IMR-90 (cell line): ENCODE results near the gene BRCA2. TPM values are rescaled to one million over a fixed set of nuclear protein-coding genes. Genes with fewer than 3 reads are reported as not detected.

Experiments
- ATAC-seq: fragments of 200-7000 bp; cut with Tn5 transposase; 2 replicates; pipeline ENCODE4 v1.9.1; 2020; ENCODE audit warnings: low read depth, mild to moderate bottlenecking, moderate library complexity
- BruUV-seq: library from RNA; stranded (reverse); fragments of 400-500 nt; replicated peaks from 2 replicates; lab custom pipeline; 2021; lab: Mats Ljungman, UMichigan
- CTCF ChIA-PET: fragments of 300-600 bp; formaldehyde crosslinking; extraction: SDS; loops from one replicate; lab custom pipeline; 2021; ENCODE audit warnings: antibody characterized with exemption; lab: Yijun Ruan, JAX
- POLR2A ChIA-PET: fragments of 300-600 bp; sonication (Branson Sonifier 250); formaldehyde crosslinking; loops from one replicate; lab custom pipeline; 2022; ENCODE audit warnings: antibody characterized with exemption; ENCODE audit not compliant: unreplicated experiment; lab: Charles Lee
- DNase-seq: peaks from one replicate; pipeline ENCODE4 v3.0.0; 2013
- H2AFZ ChIP-seq: replicated peaks from 2 replicates; pipeline ENCODE3; 2013; ENCODE audit warnings: low read length, mild to moderate bottlenecking; ENCODE audit not compliant: poor library complexity
- H2AK5ac ChIP-seq: 2 replicates; pipeline ENCODE4 v1.6.1; 2013; ENCODE audit warnings: low read depth, low read length, inconsistent platforms
- H2AK9ac ChIP-seq: replicated peaks from 2 replicates; pipeline ENCODE3; 2013; ENCODE audit warnings: mild to moderate bottlenecking, low read depth, low read length, moderate library complexity; ENCODE audit not compliant: poor library complexity
- H2BK120ac ChIP-seq: 2 replicates; pipeline ENCODE4 v1.6.1; 2013; ENCODE audit warnings: low read depth, low read length, inconsistent platforms
- H2BK15ac ChIP-seq: 3 replicates; pipeline ENCODE4 v1.6.1; 2013; ENCODE audit warnings: low read depth, low read length, inconsistent platforms
- H2BK20ac ChIP-seq: 2 replicates; pipeline ENCODE4 v1.6.1; 2013; ENCODE audit warnings: low read depth, mild to moderate bottlenecking, inconsistent platforms, low read length, moderate library complexity
- H2BK5ac ChIP-seq: 2 replicates; pipeline ENCODE4 v1.6.1; 2013; ENCODE audit warnings: mild to moderate bottlenecking, low read depth, low read length, inconsistent platforms; ENCODE audit not compliant: poor library complexity, severe bottlenecking
- H3K14ac ChIP-seq: replicated peaks from 2 replicates; pipeline ENCODE4 v1.6.1; 2013; ENCODE audit warnings: low read depth, low read length, inconsistent platforms
- H3K18ac ChIP-seq: 2 replicates; pipeline ENCODE4 v1.6.1; 2013; ENCODE audit warnings: low read depth, low read length, control low read depth
- H3K23ac ChIP-seq: 2 replicates; pipeline ENCODE4 v1.6.1; 2013; ENCODE audit warnings: low read depth, low read length, inconsistent platforms
- H3K27ac ChIP-seq: 2 replicates; pipeline ENCODE4 v1.5.1; 2013; ENCODE audit warnings: mild to moderate bottlenecking, control low read depth, low read length; ENCODE audit not compliant: insufficient read depth
- H3K27me3 ChIP-seq: 2 replicates; pipeline ENCODE4 v1.6.1; 2013; ENCODE audit warnings: low read length; ENCODE audit not compliant: control insufficient read depth, insufficient read depth
- H3K36me3 ChIP-seq: 2 replicates; pipeline ENCODE4 v1.6.1; 2013; ENCODE audit warnings: low read length, mixed read lengths; ENCODE audit not compliant: control insufficient read depth, insufficient read depth
- H3K4ac ChIP-seq: 2 replicates; pipeline ENCODE4 v1.6.1; 2013; ENCODE audit warnings: low read depth, low read length, inconsistent platforms
- H3K4me1 ChIP-seq: 2 replicates; pipeline ENCODE4 v1.6.1; 2013; ENCODE audit warnings: low read length, mixed read lengths; ENCODE audit not compliant: control insufficient read depth, insufficient read depth
- H3K4me2 ChIP-seq: 2 replicates; pipeline ENCODE4 v1.6.1; 2013; ENCODE audit warnings: low read depth, mild to moderate bottlenecking, control low read depth, low read length, moderate library complexity
- H3K4me3 ChIP-seq: 2 replicates; pipeline ENCODE4 v1.5.1; 2013; ENCODE audit warnings: low read depth, mild to moderate bottlenecking, control low read depth, low read length, moderate library complexity; ENCODE audit not compliant: insufficient read depth
- H3K56ac ChIP-seq: 2 replicates; pipeline ENCODE4 v1.6.1; 2013; ENCODE audit warnings: low read length, inconsistent platforms; ENCODE audit not compliant: insufficient read depth; ENCODE audit errors: extremely low read depth
- H3K79me1 ChIP-seq, 2 experiments: 2 replicates each; pipeline ENCODE4 v1.6.1; 2013; ENCODE audit warnings: low read length in 2 of 2, inconsistent platforms in 1 of 2, low read depth in 1 of 2
- H3K9ac ChIP-seq: 2 replicates; pipeline ENCODE4 v1.6.1; 2013; ENCODE audit warnings: low read depth, low read length, control low read depth
- H3K9me1 ChIP-seq: 2 replicates; pipeline ENCODE4 v1.6.1; 2013; ENCODE audit warnings: low read length, inconsistent platforms; ENCODE audit not compliant: insufficient read depth
- H3K9me3 ChIP-seq: 2 replicates; pipeline ENCODE4 v1.6.1; 2013; ENCODE audit warnings: low read length; ENCODE audit not compliant: control insufficient read depth, insufficient read depth
- H4K20me1 ChIP-seq: 2 replicates; pipeline ENCODE4 v1.6.1; 2013; ENCODE audit warnings: low read length, inconsistent platforms; ENCODE audit not compliant: insufficient read depth
- H4K5ac ChIP-seq: 2 replicates; pipeline ENCODE4 v1.6.1; 2013; ENCODE audit warnings: mild to moderate bottlenecking, low read depth, low read length, control low read depth
- H4K8ac ChIP-seq, 2 experiments: 2 replicates each; pipeline ENCODE4 v1.6.1; 2013; ENCODE audit warnings: low read depth in 2 of 2, low read length in 2 of 2, control low read depth in 1 of 2, inconsistent platforms in 1 of 2
- H4K91ac ChIP-seq: 2 replicates; pipeline ENCODE4 v1.6.1; 2013; ENCODE audit warnings: low read depth, low read length, inconsistent platforms; ENCODE audit not compliant: insufficient read depth
- BHLHE40 ChIP-seq: fragments of 150-350 bp; IDR thresholded peaks from 2 replicates; pipeline ENCODE4 v1.6.1; 2016; ENCODE audit warnings: mild to moderate bottlenecking, low read depth, low read length
- CEBPB ChIP-seq: IDR thresholded peaks from 2 replicates; pipeline ENCODE4 v1.6.1; 2012; ENCODE audit warnings: low read depth, low read length, improper control_type of control experiment
- CHD1 ChIP-seq: IDR thresholded peaks from 2 replicates; pipeline ENCODE4 v1.6.1; 2012; ENCODE audit warnings: low read depth, low read length, improper control_type of control experiment
- FOS ChIP-seq: fragments of 150-350 bp; IDR thresholded peaks from 2 replicates; pipeline ENCODE4 v1.6.1; 2016; ENCODE audit warnings: low read depth, low read length
- MAFK ChIP-seq: IDR thresholded peaks from 2 replicates; pipeline ENCODE4 v1.6.1; 2012; ENCODE audit warnings: low read depth, low read length, improper control_type of control experiment
- MAZ ChIP-seq: IDR thresholded peaks from 2 replicates; pipeline ENCODE4 v1.6.1; 2012; ENCODE audit warnings: low read depth, mild to moderate bottlenecking, low read length, improper control_type of control experiment, moderate library complexity, borderline replicate concordance
- MXI1 ChIP-seq: IDR thresholded peaks from 2 replicates; pipeline ENCODE4 v1.6.1; 2012; ENCODE audit warnings: low read depth, mild to moderate bottlenecking, low read length, moderate library complexity, borderline replicate concordance
- NFE2L2 ChIP-seq: fragments of 150-350 bp; IDR thresholded peaks from 2 replicates; pipeline ENCODE4 v1.6.1; 2016; ENCODE audit warnings: low read depth, mild to moderate bottlenecking, low read length
- POLR2A ChIP-seq: IDR thresholded peaks from 2 replicates; pipeline ENCODE4 v1.6.1; 2012; ENCODE audit warnings: mild to moderate bottlenecking, low read depth, low read length
- RAD21 ChIP-seq: IDR thresholded peaks from 2 replicates; pipeline ENCODE4 v1.6.1; 2012; ENCODE audit warnings: low read length, improper control_type of control experiment
- RCOR1 ChIP-seq: IDR thresholded peaks from 2 replicates; pipeline ENCODE4 v1.6.1; 2012; ENCODE audit warnings: mild to moderate bottlenecking, low read length, improper control_type of control experiment; ENCODE audit not compliant: insufficient replicate concordance
- RFX5 ChIP-seq: IDR thresholded peaks from 2 replicates; pipeline ENCODE4 v1.8.0; 2012; ENCODE audit warnings: low read depth, mild to moderate bottlenecking, low read length, moderate library complexity
- SMC3 ChIP-seq: fragments of 150-350 bp; IDR thresholded peaks from 2 replicates; pipeline ENCODE4 v1.6.1; 2016; ENCODE audit warnings: low read depth, mild to moderate bottlenecking, antibody characterized with exemption, low read length, moderate library complexity
- WGBS, 2 experiments: methylation state at CpG; one replicate each; pipeline versions ENCODE4 v1.1.5 to v1.1.7; 2013; ENCODE audit warnings: missing lambda C conversion rate in 2 of 2; ENCODE audit not compliant: insufficient read length in 1 of 2; ENCODE audit errors: extremely low coverage in 2 of 2; 5-methylcytosine and 5-hydroxymethylcytosine counted together
- dilution Hi-C: fragments of 300-500 bp; cut with HindIII; formaldehyde crosslinking; loops from one replicate; pipeline ENCODE4 v1.14.3; 2018; ENCODE audit warnings: low sequenced_read_pairs; ENCODE audit not compliant: unreplicated experiment
- in situ Hi-C: fragments of 300-500 bp; cut with MboI; formaldehyde crosslinking; loops from 3 replicates; pipeline ENCODE4 v1.14.3; 2019; ENCODE audit warnings: low sequenced_read_pairs, inconsistent platforms, mixed read lengths
- intact Hi-C: fragments of 100-400 bp; cut with micrococcal nuclease; formaldehyde crosslinking; loops from 2 replicates; pipeline ENCODE4 v1.10.0; 2022
- polyA plus RNA-seq, 3 experiments: library from polyadenylated mRNA; depleted of rRNA; stranded (reverse); fragments of >200 nt; gene quantifications; 2 replicates each; pipeline ENCODE4 v1.2.3, GENCODE V29; 2012; ENCODE audit warnings: low replicate concordance in 1 of 3
- total RNA-seq: library from RNA; depleted of rRNA; stranded (reverse); fragments of >200 nt; gene quantifications from 2 replicates; pipeline ENCODE4 v1.2.3, GENCODE V29; 2012
- TF ChIP-seq, protein P1 (sequence below): fragments of 150-350 bp; IDR thresholded peaks from 2 replicates; pipeline ENCODE4 v1.6.1; 2017; ENCODE audit warnings: mild to moderate bottlenecking, antibody characterized with exemption, low read length, low read depth
- TF ChIP-seq, protein P2 (sequence below): fragments of 150-350 bp; IDR thresholded peaks from 2 replicates; pipeline ENCODE4 v1.6.1; 2016; ENCODE audit warnings: low read depth, mild to moderate bottlenecking, low read length, moderate library complexity, borderline replicate concordance
- TF ChIP-seq, protein P3 (sequence below): conservative IDR thresholded peaks from 2 replicates; pipeline ENCODE4 v1.5.1; 2012; ENCODE audit warnings: mild to moderate bottlenecking, low read depth, low read length, improper control_type of control experiment

Gene BRCA2
- total and polyA plus RNA-seq, 2 of the 4 experiments (the other 2 are of a cell fraction): 2.0 to 9.7 TPM

DNA sequence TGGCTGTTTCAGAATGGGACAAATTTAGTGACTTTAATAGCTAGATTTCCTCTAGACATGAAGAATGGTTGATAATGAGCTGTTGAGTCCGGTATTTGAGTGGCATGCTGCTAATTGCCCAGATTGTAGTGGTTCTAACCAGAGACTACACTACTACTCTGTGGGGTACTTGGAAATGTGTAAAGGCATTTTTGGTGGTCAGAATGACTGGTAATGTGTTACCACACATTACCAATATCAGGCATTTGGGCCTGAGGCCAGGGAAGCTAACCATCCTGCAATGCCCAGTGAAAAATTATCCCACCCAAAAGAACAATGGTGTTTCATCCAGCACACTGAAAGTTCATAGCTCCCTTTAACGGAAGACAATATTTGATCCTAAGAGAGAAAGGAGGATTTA is 130.2 kb downstream of the BRCA2 start:
- in situ Hi-C loops: no loop called here

More for the DNA sequence above, 130.2 kb downstream of the BRCA2 start:
- Histone ChIP-seq H3K23ac (no peak overlapping the region), H2AK9ac (no peak overlapping the region), H4K5ac (no peak overlapping the region), H3K4me2 (no peak overlapping the region), H3K56ac (no peak overlapping the region), H3K4me3 (no peak overlapping the region), H4K91ac (no peak overlapping the region), H2AK5ac (no peak overlapping the region), H3K27me3 (no peaks in the 10 kb centered on the region), H2BK15ac (no peak overlapping the region), H3K9ac (no peak overlapping the region), H4K8ac (no peak overlapping the region), H3K27ac (no peak overlapping the region), H3K4me1 (peaks cover 1% of the 10 kb centered on the region; the same call in 1 of the 2 replicates), H3K4ac (no peak overlapping the region), H3K36me3 (no peaks in the 10 kb centered on the region), H4K20me1 (no peaks in the 10 kb centered on the region), H3K79me1 (no peaks in the 10 kb centered on the region), H3K9me3 (no peaks in the 10 kb centered on the region), H2BK5ac (no peak overlapping the region), H3K9me1 (no peaks in the 10 kb centered on the region), H2AFZ (no peak overlapping the region), H2BK120ac (no peak overlapping the region), H3K14ac (no peak overlapping the region), H2BK20ac (no peak overlapping the region), H3K18ac (no peak overlapping the region)
- BruUV-seq: no TSS peak
- ChIA-PET CTCF (no interaction called here), POLR2A (no interaction called here)
- no CpG with 5 or more reads among the region's 2 CpGs for WGBS, 2 experiments
- dilution Hi-C loops (no loop called here), intact Hi-C loops (loop anchor here (5.0 kb wide), 1 partner anchor 42 kb away; no protein-coding TSS in a partner anchor)
- ATAC-seq: no peak
- DNase-seq: no peak
- no peak for TF ChIP-seq BHLHE40
- no peak for TF ChIP-seq RFX5
- TF ChIP-seq MXI1: no peak
- TF ChIP-seq CHD1: no peak
- TF ChIP-seq RCOR1: no peak
- no peak for TF ChIP-seq POLR2A
- TF ChIP-seq, protein P1, sequence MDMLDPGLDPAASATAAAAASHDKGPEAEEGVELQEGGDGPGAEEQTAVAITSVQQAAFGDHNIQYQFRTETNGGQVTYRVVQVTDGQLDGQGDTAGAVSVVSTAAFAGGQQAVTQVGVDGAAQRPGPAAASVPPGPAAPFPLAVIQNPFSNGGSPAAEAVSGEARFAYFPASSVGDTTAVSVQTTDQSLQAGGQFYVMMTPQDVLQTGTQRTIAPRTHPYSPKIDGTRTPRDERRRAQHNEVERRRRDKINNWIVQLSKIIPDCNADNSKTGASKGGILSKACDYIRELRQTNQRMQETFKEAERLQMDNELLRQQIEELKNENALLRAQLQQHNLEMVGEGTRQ: no peak
- no peak for TF ChIP-seq MAZ
- no peak for TF ChIP-seq RAD21
- TF ChIP-seq CEBPB: no peak
- no peak for TF ChIP-seq SMC3
- TF ChIP-seq, protein P2, sequence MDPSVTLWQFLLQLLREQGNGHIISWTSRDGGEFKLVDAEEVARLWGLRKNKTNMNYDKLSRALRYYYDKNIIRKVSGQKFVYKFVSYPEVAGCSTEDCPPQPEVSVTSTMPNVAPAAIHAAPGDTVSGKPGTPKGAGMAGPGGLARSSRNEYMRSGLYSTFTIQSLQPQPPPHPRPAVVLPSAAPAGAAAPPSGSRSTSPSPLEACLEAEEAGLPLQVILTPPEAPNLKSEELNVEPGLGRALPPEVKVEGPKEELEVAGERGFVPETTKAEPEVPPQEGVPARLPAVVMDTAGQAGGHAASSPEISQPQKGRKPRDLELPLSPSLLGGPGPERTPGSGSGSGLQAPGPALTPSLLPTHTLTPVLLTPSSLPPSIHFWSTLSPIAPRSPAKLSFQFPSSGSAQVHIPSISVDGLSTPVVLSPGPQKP: no peak
- TF ChIP-seq NFE2L2: no peak
- TF ChIP-seq, protein P3, sequence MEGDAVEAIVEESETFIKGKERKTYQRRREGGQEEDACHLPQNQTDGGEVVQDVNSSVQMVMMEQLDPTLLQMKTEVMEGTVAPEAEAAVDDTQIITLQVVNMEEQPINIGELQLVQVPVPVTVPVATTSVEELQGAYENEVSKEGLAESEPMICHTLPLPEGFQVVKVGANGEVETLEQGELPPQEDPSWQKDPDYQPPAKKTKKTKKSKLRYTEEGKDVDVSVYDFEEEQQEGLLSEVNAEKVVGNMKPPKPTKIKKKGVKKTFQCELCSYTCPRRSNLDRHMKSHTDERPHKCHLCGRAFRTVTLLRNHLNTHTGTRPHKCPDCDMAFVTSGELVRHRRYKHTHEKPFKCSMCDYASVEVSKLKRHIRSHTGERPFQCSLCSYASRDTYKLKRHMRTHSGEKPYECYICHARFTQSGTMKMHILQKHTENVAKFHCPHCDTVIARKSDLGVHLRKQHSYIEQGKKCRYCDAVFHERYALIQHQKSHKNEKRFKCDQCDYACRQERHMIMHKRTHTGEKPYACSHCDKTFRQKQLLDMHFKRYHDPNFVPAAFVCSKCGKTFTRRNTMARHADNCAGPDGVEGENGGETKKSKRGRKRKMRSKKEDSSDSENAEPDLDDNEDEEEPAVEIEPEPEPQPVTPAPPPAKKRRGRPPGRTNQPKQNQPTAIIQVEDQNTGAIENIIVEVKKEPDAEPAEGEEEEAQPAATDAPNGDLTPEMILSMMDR: no peak
- no peak for TF ChIP-seq FOS
- no peak for TF ChIP-seq MAFK
